ENCODE data around the gene TNN.

GRCh38 chr1:175186433-175187160 is 119.0 kb downstream of the TNN start:
- TF ChIP-seq, protein P1, sequence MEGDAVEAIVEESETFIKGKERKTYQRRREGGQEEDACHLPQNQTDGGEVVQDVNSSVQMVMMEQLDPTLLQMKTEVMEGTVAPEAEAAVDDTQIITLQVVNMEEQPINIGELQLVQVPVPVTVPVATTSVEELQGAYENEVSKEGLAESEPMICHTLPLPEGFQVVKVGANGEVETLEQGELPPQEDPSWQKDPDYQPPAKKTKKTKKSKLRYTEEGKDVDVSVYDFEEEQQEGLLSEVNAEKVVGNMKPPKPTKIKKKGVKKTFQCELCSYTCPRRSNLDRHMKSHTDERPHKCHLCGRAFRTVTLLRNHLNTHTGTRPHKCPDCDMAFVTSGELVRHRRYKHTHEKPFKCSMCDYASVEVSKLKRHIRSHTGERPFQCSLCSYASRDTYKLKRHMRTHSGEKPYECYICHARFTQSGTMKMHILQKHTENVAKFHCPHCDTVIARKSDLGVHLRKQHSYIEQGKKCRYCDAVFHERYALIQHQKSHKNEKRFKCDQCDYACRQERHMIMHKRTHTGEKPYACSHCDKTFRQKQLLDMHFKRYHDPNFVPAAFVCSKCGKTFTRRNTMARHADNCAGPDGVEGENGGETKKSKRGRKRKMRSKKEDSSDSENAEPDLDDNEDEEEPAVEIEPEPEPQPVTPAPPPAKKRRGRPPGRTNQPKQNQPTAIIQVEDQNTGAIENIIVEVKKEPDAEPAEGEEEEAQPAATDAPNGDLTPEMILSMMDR (IDR thresholded peaks at IDR 0.05) = no peak
- TF ChIP-seq POLR2A (IDR thresholded peaks at IDR 0.05) = no peak
